Right atrium auricular region (tissue), 2 donors: ENCODE data around the gene MMP25. TPM values are rescaled to one million over a fixed set of nuclear protein-coding genes. Genes with fewer than 3 reads are reported as not detected.
"Not testable (repeated sequence)": the region's sequence is repeated elsewhere in the genome, so short reads cannot be mapped to it uniquely, and the experiment has no call there.

Experiments
- DNase-seq: peaks from one replicate; pipeline ENCODE4 v3.0.0-alpha.2; 2019; ENCODE audit warnings: low spot score
- H3K27ac ChIP-seq, 2 donors: fragments of 200-600 bp; sonication (generic); 1 replicate in 1 of 2; 2 replicates in 1 of 2; pipeline ENCODE4 v1.5.1; 2016 to 2019
- H3K27me3 ChIP-seq, 2 donors: fragments of 200-600 bp; sonication (generic); one replicate each; pipeline versions ENCODE4 v1.5.1 to v1.6.0; 2017 to 2019
- H3K36me3 ChIP-seq: fragments of 200-600 bp; sonication (generic); one replicate; pipeline ENCODE4 v1.5.1; 2016
- H3K4me1 ChIP-seq, 2 donors: fragments of 200-600 bp; sonication (generic); one replicate each; pipeline versions ENCODE4 v1.5.1 to v1.6.0; 2017 to 2019
- H3K4me3 ChIP-seq, 2 donors: fragments of 200-600 bp; sonication (generic); 1 replicate in 1 of 2; 2 replicates in 1 of 2; pipeline ENCODE4 v1.5.1; 2017 to 2019; ENCODE audit warnings: mild to moderate bottlenecking in 1 of 2, moderate library complexity in 1 of 2
- H3K9me3 ChIP-seq, 2 donors: fragments of 200-600 bp; sonication (generic); one replicate each; pipeline ENCODE4 v1.5.1; 2019
- CTCF ChIP-seq, 2 donors: fragments of 200-600 bp; sonication (generic); IDR thresholded peaks; one replicate each; pipeline ENCODE4 v1.5.1; 2019; ENCODE audit warnings: antibody characterized with exemption in 2 of 2
- total RNA-seq, 2 donors: library from RNA; depleted of rRNA; stranded (reverse); fragments of >200 nt; gene quantifications; one replicate each; pipeline ENCODE4 v1.1.0, GENCODE V29; 2016

The MMP25 gene
- total RNA-seq, 2 donors from 2014 or later = 0.30 to 1.7 TPM

- DNase-seq = no peak
- no peaks in the 10 kb centered on the region for H3K27me3 ChIP-seq
- H3K9me3 ChIP-seq = no peaks in the 10 kb centered on the region
- no peak for TF ChIP-seq CTCF (IDR thresholded peaks at IDR 0.05)
- H3K4me3 ChIP-seq = no peak overlapping the region
- peaks cover 0 to 22% of the 10 kb centered on the region in 2 donors for H3K4me1 ChIP-seq
- no peak overlapping the region for H3K27ac ChIP-seq
- no peaks in the 10 kb centered on the region for H3K36me3 ChIP-seq
Measured at GRCh38 chr16:3071655-3072054, 25.3 kb downstream of the MMP25 start.

- not testable (repeated sequence) for DNase-seq
Measured at GRCh38 chr16:3072148-3072547, 25.8 kb downstream of the MMP25 start.

GRCh38 chr16:3072576-3073263 lies 26.4 kb downstream of the MMP25 start:
- H3K27ac ChIP-seq, H3K4me3 ChIP-seq, H3K27me3 ChIP-seq, DNase-seq, H3K9me3 ChIP-seq, H3K36me3 ChIP-seq: not testable (repeated sequence)
- peaks cover 0 to 13% of the 10 kb centered on the region in 2 donors for H3K4me1 ChIP-seq

More at GRCh38 chr16:3072148-3072547, 25.8 kb downstream of the MMP25 start:
- not testable (repeated sequence) for H3K27me3 ChIP-seq, H3K9me3 ChIP-seq, H3K27ac ChIP-seq, H3K4me3 ChIP-seq, H3K36me3 ChIP-seq
- H3K4me1 ChIP-seq = peaks cover 0 to 19% of the 10 kb centered on the region in 2 donors

GRCh38 chr16:3073448-3073847 lies 27.1 kb downstream of the MMP25 start:
- H3K9me3 ChIP-seq = no peaks in the 10 kb centered on the region
- no peak overlapping the region for H3K4me3 ChIP-seq
- no peaks in the 10 kb centered on the region for H3K36me3 ChIP-seq
- DNase-seq = no peak
- no peaks in the 10 kb centered on the region for H3K27me3 ChIP-seq
- TF ChIP-seq CTCF (IDR thresholded peaks at IDR 0.05) = no peak
- no peak overlapping the region for H3K27ac ChIP-seq
- H3K4me1 ChIP-seq = peaks cover 0 to 10% of the 10 kb centered on the region in 2 donors

- Histone ChIP-seq H3K27ac (no peak overlapping the region), H3K27me3 (no peaks in the 10 kb centered on the region), H3K4me1 (peaks cover 0 to 10% of the 10 kb centered on the region in 2 donors), H3K36me3 (no peaks in the 10 kb centered on the region), H3K4me3 (no peak overlapping the region), H3K9me3 (no peaks in the 10 kb centered on the region)
- no peak for TF ChIP-seq CTCF (IDR thresholded peaks at IDR 0.05)
- no peak for DNase-seq
Measured at GRCh38 chr16:3074860-3075522, 28.6 kb downstream of the MMP25 start.

- H3K36me3 ChIP-seq = no peaks in the 10 kb centered on the region
- H3K9me3 ChIP-seq = no peaks in the 10 kb centered on the region
- DNase-seq = peak; percentile 69
- no peak overlapping the region for H3K4me3 ChIP-seq
- no peak for TF ChIP-seq CTCF (IDR thresholded peaks at IDR 0.05)
- H3K27ac ChIP-seq = no peak overlapping the region
- H3K27me3 ChIP-seq = no peaks in the 10 kb centered on the region
- peaks cover 0 to 10% of the 10 kb centered on the region in 2 donors for H3K4me1 ChIP-seq
Measured at GRCh38 chr16:3075523-3075915, 29.2 kb downstream of the MMP25 start.

- not testable (repeated sequence) for DNase-seq, H3K27ac ChIP-seq, H3K36me3 ChIP-seq, H3K9me3 ChIP-seq, H3K4me1 ChIP-seq, H3K4me3 ChIP-seq, H3K27me3 ChIP-seq
Measured at GRCh38 chr16:3075946-3076345, 29.6 kb downstream of the MMP25 start.
